Measurements from ENCODE around the gene TSSK3. TPM values are rescaled to one million over a fixed set of nuclear protein-coding genes. Genes with fewer than 3 reads are reported as not detected.
A peak's percentile ranks its signal among the peaks of the same experiment; 100 is the strongest.

Gene TSSK3
- total RNA-seq, 1 experiment from 2014 or later: 1.6 TPM

DNA sequence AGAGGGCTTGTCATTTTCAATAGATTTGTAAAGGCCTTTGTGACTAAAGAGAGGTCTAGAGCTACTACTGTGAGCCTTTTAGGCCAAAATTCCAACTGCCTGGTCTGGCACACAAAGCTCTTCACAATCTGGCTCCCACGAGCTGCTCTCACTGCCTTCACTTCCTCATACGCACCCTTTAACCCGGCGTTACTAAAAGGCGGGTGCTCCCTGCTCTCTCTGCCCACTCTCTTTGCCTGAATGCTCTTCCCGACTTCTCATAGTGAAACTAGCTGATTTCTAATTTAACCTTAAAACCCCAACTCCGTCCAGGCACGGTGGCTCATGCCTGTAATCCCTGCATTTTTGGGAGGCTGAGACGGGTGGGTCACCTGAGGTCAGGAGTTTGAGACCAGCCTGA is 17.7 kb downstream of the TSSK3 start:
- Histone ChIP-seq H3K27me3 (ENCODE audit: insufficient read depth, low read length) (no peaks in the 10 kb centered on the region), H2AFZ (ENCODE audit: low read length) (no peak overlapping the region), H2BK15ac (ENCODE audit: low read depth, low read length) (no peak overlapping the region), H3K18ac (ENCODE audit: insufficient read length, low read depth, low read length) (no peak overlapping the region), H3K4me1 (ENCODE audit: insufficient read depth, low read length) (no peaks in the 10 kb centered on the region), H2BK12ac (ENCODE audit: insufficient read length, low read depth, low read length) (no peak overlapping the region), H3K79me1 (ENCODE audit: insufficient read depth, low read depth, low read length, poor library complexity, severe bottlenecking) (no peaks in the 10 kb centered on the region), H3T11ph (ENCODE audit: low read length) (no peak overlapping the region), H3K79me2 (ENCODE audit: insufficient read depth, low read length) (no peaks in the 10 kb centered on the region), H4K20me1 (ENCODE audit: control insufficient read depth, insufficient read depth, insufficient read length) (no peaks in the 10 kb centered on the region), H2BK20ac (ENCODE audit: low read depth, low read length, poor library complexity, severe bottlenecking) (no peak overlapping the region), H4K8ac (replicated peaks; ENCODE audit: insufficient read length, low read depth, low read length) (no peak overlapping the region), H3K27ac (ENCODE audit: insufficient read length, low read depth, low read length) (no peak overlapping the region), H3K14ac (ENCODE audit: insufficient read depth, low read length) (no peak overlapping the region), H2BK5ac (ENCODE audit: insufficient read length, low read length) (no peak overlapping the region), H3K23me2 (ENCODE audit: insufficient read length, low read depth, low read length, poor library complexity, severe bottlenecking) (no peaks in the 10 kb centered on the region), H3K9ac (ENCODE audit: extremely low read depth, insufficient read length, low read length) (no peak overlapping the region), H4K5ac (ENCODE audit: insufficient read length, low read depth, low read length) (no peak overlapping the region), H3K4ac (ENCODE audit: low read depth, low read length) (no peak overlapping the region), H3K23ac (ENCODE audit: insufficient read length, low read depth, low read length) (no peak overlapping the region), H4K91ac (ENCODE audit: insufficient read length, low read depth, low read length) (no peak overlapping the region), H3K56ac (ENCODE audit: insufficient read length, low read depth, low read length) (no peak overlapping the region), H2AK5ac (ENCODE audit: insufficient read length, low read length) (no peak overlapping the region), H3K4me2 (ENCODE audit: insufficient read depth, insufficient read length, low read length) (no peak overlapping the region), H3K9me3 (ENCODE audit: control insufficient read depth, low read depth, low read length) (no peaks in the 10 kb centered on the region), H2BK120ac (ENCODE audit: low read depth, low read length, poor library complexity, severe bottlenecking) (no peak overlapping the region)
- no CpG with 5 or more reads among the region's 9 CpGs for WGBS (ENCODE audit: extremely low coverage, insufficient read length, low lambda C conversion rate)
- Mint-ChIP-seq H3K27ac (peak overlapping the region in 1 of 3 experiments; percentile 26; a peak in 1 of 7 replicates), H3K4me1 (no peaks in the 10 kb centered on the region), H3K4me3 (no peak overlapping the region), H3K27me3 (ENCODE audit: low read depth) (no peaks in the 10 kb centered on the region), H3K36me3 (ENCODE audit: insufficient read depth in 1 of 3, low read depth in 3 of 3) (peaks cover 26 to 88% (median 79%) of the 10 kb centered on the region in 3 experiments; a peak in 6 of 7 replicates), H3K9me3 (no peaks in the 10 kb centered on the region)
- TF ChIP-seq, protein P1, sequence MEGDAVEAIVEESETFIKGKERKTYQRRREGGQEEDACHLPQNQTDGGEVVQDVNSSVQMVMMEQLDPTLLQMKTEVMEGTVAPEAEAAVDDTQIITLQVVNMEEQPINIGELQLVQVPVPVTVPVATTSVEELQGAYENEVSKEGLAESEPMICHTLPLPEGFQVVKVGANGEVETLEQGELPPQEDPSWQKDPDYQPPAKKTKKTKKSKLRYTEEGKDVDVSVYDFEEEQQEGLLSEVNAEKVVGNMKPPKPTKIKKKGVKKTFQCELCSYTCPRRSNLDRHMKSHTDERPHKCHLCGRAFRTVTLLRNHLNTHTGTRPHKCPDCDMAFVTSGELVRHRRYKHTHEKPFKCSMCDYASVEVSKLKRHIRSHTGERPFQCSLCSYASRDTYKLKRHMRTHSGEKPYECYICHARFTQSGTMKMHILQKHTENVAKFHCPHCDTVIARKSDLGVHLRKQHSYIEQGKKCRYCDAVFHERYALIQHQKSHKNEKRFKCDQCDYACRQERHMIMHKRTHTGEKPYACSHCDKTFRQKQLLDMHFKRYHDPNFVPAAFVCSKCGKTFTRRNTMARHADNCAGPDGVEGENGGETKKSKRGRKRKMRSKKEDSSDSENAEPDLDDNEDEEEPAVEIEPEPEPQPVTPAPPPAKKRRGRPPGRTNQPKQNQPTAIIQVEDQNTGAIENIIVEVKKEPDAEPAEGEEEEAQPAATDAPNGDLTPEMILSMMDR (conservative IDR thresholded peaks at IDR 0.05): no peak
- DNase-seq: no peak

Data from H9 (cell line).